ENCODE measurements around the gene PICK1.
A peak's percentile ranks its signal among the peaks of the same experiment; 100 is the strongest.

The PICK1 gene

GRCh38 chr22:38097058-38097457, 39.9 kb downstream of the PICK1 start:
- Histone ChIP-seq H3K9ac (ENCODE audit: insufficient read length, low read depth) (peak overlapping the region; percentile 50), H3K9me3 (ENCODE audit: insufficient read depth, low read length) (no peaks in the 10 kb centered on the region), H3K27me3 (ENCODE audit: insufficient read depth, insufficient read length) (no peaks in the 10 kb centered on the region), H3K4me1 (ENCODE audit: insufficient read depth, insufficient read length) (peaks cover 1% of the 10 kb centered on the region), H3K36me3 (ENCODE audit: insufficient read depth, insufficient read length, low read length) (no peaks in the 10 kb centered on the region), H3K4me3 (ENCODE audit: insufficient read length, low read depth) (peak overlapping the region; percentile 21)
- TF ChIP-seq ZNF274 (IDR thresholded peaks at IDR 0.05; ENCODE audit: low read depth, low read length), result no peak
- TF ChIP-seq SUZ12 (IDR thresholded peaks at IDR 0.05; ENCODE audit: extremely low read depth, insufficient read depth, insufficient read length), result no peak
- TF ChIP-seq YY1 (IDR thresholded peaks at IDR 0.05; ENCODE audit: insufficient read depth, insufficient read length), result no peak
- no peak for DNase-seq (ENCODE audit: low read depth, low spot score)

GRCh38 chr22:38097557-38098409, 40.6 kb downstream of the PICK1 start:
- DNase-seq (ENCODE audit: low read depth, low spot score), result no peak
- Histone ChIP-seq H3K36me3 (ENCODE audit: insufficient read depth, insufficient read length, low read length) (no peaks in the 10 kb centered on the region), H3K4me3 (ENCODE audit: insufficient read length, low read depth) (peak overlapping the region; percentile 21), H3K27me3 (ENCODE audit: insufficient read depth, insufficient read length) (no peaks in the 10 kb centered on the region), H3K9ac (ENCODE audit: insufficient read length, low read depth) (peak overlapping the region; percentile 50), H3K9me3 (ENCODE audit: insufficient read depth, low read length) (no peaks in the 10 kb centered on the region), H3K4me1 (ENCODE audit: insufficient read depth, insufficient read length) (peaks cover 1% of the 10 kb centered on the region)
- no peak for TF ChIP-seq ZNF274 (IDR thresholded peaks at IDR 0.05; ENCODE audit: low read depth, low read length)

GRCh38 chr22:38098410-38099249, 41.4 kb downstream of the PICK1 start:
- no peak for TF ChIP-seq YY1 (IDR thresholded peaks at IDR 0.05; ENCODE audit: insufficient read depth, insufficient read length)
- H3K27me3 ChIP-seq (ENCODE audit: insufficient read depth, insufficient read length), result no peaks in the 10 kb centered on the region
- H3K4me1 ChIP-seq (ENCODE audit: insufficient read depth, insufficient read length), result peaks cover 1% of the 10 kb centered on the region
- DNase-seq (ENCODE audit: low read depth, low spot score), result no peak
- no peaks in the 10 kb centered on the region for H3K36me3 ChIP-seq (ENCODE audit: insufficient read depth, insufficient read length, low read length)
- no peak overlapping the region for H3K9ac ChIP-seq (ENCODE audit: insufficient read length, low read depth)
- no peak overlapping the region for H3K4me3 ChIP-seq (ENCODE audit: insufficient read length, low read depth)
- no peaks in the 10 kb centered on the region for H3K9me3 ChIP-seq (ENCODE audit: insufficient read depth, low read length)

GRCh38 chr22:38103641-38104040, 46.4 kb downstream of the PICK1 start:
- Histone ChIP-seq H3K36me3 (ENCODE audit: insufficient read depth, insufficient read length, low read length) (no peaks in the 10 kb centered on the region), H3K9me3 (ENCODE audit: insufficient read depth, low read length) (no peaks in the 10 kb centered on the region), H3K4me1 (ENCODE audit: insufficient read depth, insufficient read length) (peaks cover 6% of the 10 kb centered on the region), H3K27me3 (ENCODE audit: insufficient read depth, insufficient read length) (no peaks in the 10 kb centered on the region), H3K4me3 (ENCODE audit: insufficient read length, low read depth) (no peak overlapping the region), H3K9ac (ENCODE audit: insufficient read length, low read depth) (no peak overlapping the region)
- no peak for TF ChIP-seq YY1 (IDR thresholded peaks at IDR 0.05; ENCODE audit: insufficient read depth, insufficient read length)
- no peak for TF ChIP-seq ZNF274 (IDR thresholded peaks at IDR 0.05; ENCODE audit: low read depth, low read length)
- no peak for TF ChIP-seq SUZ12 (IDR thresholded peaks at IDR 0.05; ENCODE audit: extremely low read depth, insufficient read depth, insufficient read length)
- no peak for DNase-seq (ENCODE audit: low read depth, low spot score)

- Histone ChIP-seq H3K27me3 (ENCODE audit: insufficient read depth, insufficient read length) (no peaks in the 10 kb centered on the region), H3K9me3 (ENCODE audit: insufficient read depth, low read length) (no peaks in the 10 kb centered on the region), H3K4me1 (ENCODE audit: insufficient read depth, insufficient read length) (peaks cover 6% of the 10 kb centered on the region), H3K36me3 (ENCODE audit: insufficient read depth, insufficient read length, low read length) (no peaks in the 10 kb centered on the region), H3K9ac (ENCODE audit: insufficient read length, low read depth) (no peak overlapping the region), H3K4me3 (ENCODE audit: insufficient read length, low read depth) (no peak overlapping the region)
- DNase-seq (ENCODE audit: low read depth, low spot score), result no peak
- no peak for TF ChIP-seq SUZ12 (IDR thresholded peaks at IDR 0.05; ENCODE audit: extremely low read depth, insufficient read depth, insufficient read length)
- TF ChIP-seq ZNF274 (IDR thresholded peaks at IDR 0.05; ENCODE audit: low read depth, low read length), result no peak
- TF ChIP-seq YY1 (IDR thresholded peaks at IDR 0.05; ENCODE audit: insufficient read depth, insufficient read length), result no peak
Observed at GRCh38 chr22:38104084-38104483, 46.9 kb downstream of the PICK1 start.

- Histone ChIP-seq H3K4me3 (ENCODE audit: insufficient read length, low read depth) (no peak overlapping the region), H3K27me3 (ENCODE audit: insufficient read depth, insufficient read length) (no peaks in the 10 kb centered on the region), H3K4me1 (ENCODE audit: insufficient read depth, insufficient read length) (peaks cover 10% of the 10 kb centered on the region), H3K9me3 (ENCODE audit: insufficient read depth, low read length) (no peaks in the 10 kb centered on the region), H3K36me3 (ENCODE audit: insufficient read depth, insufficient read length, low read length) (no peaks in the 10 kb centered on the region), H3K9ac (ENCODE audit: insufficient read length, low read depth) (no peak overlapping the region)
- TF ChIP-seq YY1 (IDR thresholded peaks at IDR 0.05; ENCODE audit: insufficient read depth, insufficient read length) (no peak), SUZ12 (IDR thresholded peaks at IDR 0.05; ENCODE audit: extremely low read depth, insufficient read depth, insufficient read length) (no peak), ZNF274 (IDR thresholded peaks at IDR 0.05; ENCODE audit: low read depth, low read length) (no peak)
- no peak for DNase-seq (ENCODE audit: low read depth, low spot score)
Observed at GRCh38 chr22:38106814-38107578, 49.8 kb downstream of the PICK1 start.
